IMR-90 (cell line): ENCODE results near the gene CCDC148. TPM values are rescaled to one million over a fixed set of nuclear protein-coding genes. Genes with fewer than 3 reads are reported as not detected.

Experiments used
- ATAC-seq: fragments of 200-7000 bp; cut with Tn5 transposase; 2 replicates; pipeline ENCODE4 v1.9.1; 2020; ENCODE audit warnings: low read depth, mild to moderate bottlenecking, moderate library complexity
- BruUV-seq: library from RNA; stranded (reverse); fragments of 400-500 nt; replicated peaks from 2 replicates; lab custom pipeline; 2021; lab: Mats Ljungman, UMichigan
- CTCF ChIA-PET: fragments of 300-600 bp; formaldehyde crosslinking; extraction: SDS; loops from one replicate; lab custom pipeline; 2021; ENCODE audit warnings: antibody characterized with exemption; lab: Yijun Ruan, JAX
- POLR2A ChIA-PET: fragments of 300-600 bp; sonication (Branson Sonifier 250); formaldehyde crosslinking; loops from one replicate; lab custom pipeline; 2022; ENCODE audit warnings: antibody characterized with exemption; ENCODE audit not compliant: unreplicated experiment; lab: Charles Lee
- DNase-seq: peaks from one replicate; pipeline ENCODE4 v3.0.0; 2013
- H2AFZ ChIP-seq: replicated peaks from 2 replicates; pipeline ENCODE3; 2013; ENCODE audit warnings: low read length, mild to moderate bottlenecking; ENCODE audit not compliant: poor library complexity
- H2AK5ac ChIP-seq: 2 replicates; pipeline ENCODE4 v1.6.1; 2013; ENCODE audit warnings: low read depth, low read length, inconsistent platforms
- H2AK9ac ChIP-seq: replicated peaks from 2 replicates; pipeline ENCODE3; 2013; ENCODE audit warnings: mild to moderate bottlenecking, low read depth, low read length, moderate library complexity; ENCODE audit not compliant: poor library complexity
- H2BK120ac ChIP-seq: 2 replicates; pipeline ENCODE4 v1.6.1; 2013; ENCODE audit warnings: low read depth, low read length, inconsistent platforms
- H2BK15ac ChIP-seq: 3 replicates; pipeline ENCODE4 v1.6.1; 2013; ENCODE audit warnings: low read depth, low read length, inconsistent platforms
- H2BK20ac ChIP-seq: 2 replicates; pipeline ENCODE4 v1.6.1; 2013; ENCODE audit warnings: low read depth, mild to moderate bottlenecking, inconsistent platforms, low read length, moderate library complexity
- H2BK5ac ChIP-seq: 2 replicates; pipeline ENCODE4 v1.6.1; 2013; ENCODE audit warnings: mild to moderate bottlenecking, low read depth, low read length, inconsistent platforms; ENCODE audit not compliant: poor library complexity, severe bottlenecking
- H3K14ac ChIP-seq: replicated peaks from 2 replicates; pipeline ENCODE4 v1.6.1; 2013; ENCODE audit warnings: low read depth, low read length, inconsistent platforms
- H3K18ac ChIP-seq: 2 replicates; pipeline ENCODE4 v1.6.1; 2013; ENCODE audit warnings: low read depth, low read length, control low read depth
- H3K23ac ChIP-seq: 2 replicates; pipeline ENCODE4 v1.6.1; 2013; ENCODE audit warnings: low read depth, low read length, inconsistent platforms
- H3K27ac ChIP-seq: 2 replicates; pipeline ENCODE4 v1.5.1; 2013; ENCODE audit warnings: mild to moderate bottlenecking, control low read depth, low read length; ENCODE audit not compliant: insufficient read depth
- H3K27me3 ChIP-seq: 2 replicates; pipeline ENCODE4 v1.6.1; 2013; ENCODE audit warnings: low read length; ENCODE audit not compliant: control insufficient read depth, insufficient read depth
- H3K36me3 ChIP-seq: 2 replicates; pipeline ENCODE4 v1.6.1; 2013; ENCODE audit warnings: low read length, mixed read lengths; ENCODE audit not compliant: control insufficient read depth, insufficient read depth
- H3K4ac ChIP-seq: 2 replicates; pipeline ENCODE4 v1.6.1; 2013; ENCODE audit warnings: low read depth, low read length, inconsistent platforms
- H3K4me1 ChIP-seq: 2 replicates; pipeline ENCODE4 v1.6.1; 2013; ENCODE audit warnings: low read length, mixed read lengths; ENCODE audit not compliant: control insufficient read depth, insufficient read depth
- H3K4me2 ChIP-seq: 2 replicates; pipeline ENCODE4 v1.6.1; 2013; ENCODE audit warnings: low read depth, mild to moderate bottlenecking, control low read depth, low read length, moderate library complexity
- H3K4me3 ChIP-seq: 2 replicates; pipeline ENCODE4 v1.5.1; 2013; ENCODE audit warnings: low read depth, mild to moderate bottlenecking, control low read depth, low read length, moderate library complexity; ENCODE audit not compliant: insufficient read depth
- H3K56ac ChIP-seq: 2 replicates; pipeline ENCODE4 v1.6.1; 2013; ENCODE audit warnings: low read length, inconsistent platforms; ENCODE audit not compliant: insufficient read depth; ENCODE audit errors: extremely low read depth
- H3K79me1 ChIP-seq, 2 experiments: 2 replicates each; pipeline ENCODE4 v1.6.1; 2013; ENCODE audit warnings: low read length in 2 of 2, inconsistent platforms in 1 of 2, low read depth in 1 of 2
- H3K9ac ChIP-seq: 2 replicates; pipeline ENCODE4 v1.6.1; 2013; ENCODE audit warnings: low read depth, low read length, control low read depth
- H3K9me1 ChIP-seq: 2 replicates; pipeline ENCODE4 v1.6.1; 2013; ENCODE audit warnings: low read length, inconsistent platforms; ENCODE audit not compliant: insufficient read depth
- H3K9me3 ChIP-seq: 2 replicates; pipeline ENCODE4 v1.6.1; 2013; ENCODE audit warnings: low read length; ENCODE audit not compliant: control insufficient read depth, insufficient read depth
- H4K20me1 ChIP-seq: 2 replicates; pipeline ENCODE4 v1.6.1; 2013; ENCODE audit warnings: low read length, inconsistent platforms; ENCODE audit not compliant: insufficient read depth
- H4K5ac ChIP-seq: 2 replicates; pipeline ENCODE4 v1.6.1; 2013; ENCODE audit warnings: mild to moderate bottlenecking, low read depth, low read length, control low read depth
- H4K8ac ChIP-seq, 2 experiments: 2 replicates each; pipeline ENCODE4 v1.6.1; 2013; ENCODE audit warnings: low read depth in 2 of 2, low read length in 2 of 2, control low read depth in 1 of 2, inconsistent platforms in 1 of 2
- H4K91ac ChIP-seq: 2 replicates; pipeline ENCODE4 v1.6.1; 2013; ENCODE audit warnings: low read depth, low read length, inconsistent platforms; ENCODE audit not compliant: insufficient read depth
- BHLHE40 ChIP-seq: fragments of 150-350 bp; IDR thresholded peaks from 2 replicates; pipeline ENCODE4 v1.6.1; 2016; ENCODE audit warnings: mild to moderate bottlenecking, low read depth, low read length
- CEBPB ChIP-seq: IDR thresholded peaks from 2 replicates; pipeline ENCODE4 v1.6.1; 2012; ENCODE audit warnings: low read depth, low read length, improper control_type of control experiment
- CHD1 ChIP-seq: IDR thresholded peaks from 2 replicates; pipeline ENCODE4 v1.6.1; 2012; ENCODE audit warnings: low read depth, low read length, improper control_type of control experiment
- CTCF ChIP-seq: conservative IDR thresholded peaks from 2 replicates; pipeline ENCODE4 v1.5.1; 2012; ENCODE audit warnings: mild to moderate bottlenecking, low read depth, low read length, improper control_type of control experiment
- ELK1 ChIP-seq: fragments of 150-350 bp; IDR thresholded peaks from 2 replicates; pipeline ENCODE4 v1.6.1; 2016; ENCODE audit warnings: low read depth, mild to moderate bottlenecking, low read length, moderate library complexity, borderline replicate concordance
- SMC3 ChIP-seq: fragments of 150-350 bp; IDR thresholded peaks from 2 replicates; pipeline ENCODE4 v1.6.1; 2016; ENCODE audit warnings: low read depth, mild to moderate bottlenecking, antibody characterized with exemption, low read length, moderate library complexity
- USF2 ChIP-seq: fragments of 150-350 bp; IDR thresholded peaks from 2 replicates; pipeline ENCODE4 v1.6.1; 2017; ENCODE audit warnings: mild to moderate bottlenecking, antibody characterized with exemption, low read length, low read depth
- WGBS, 2 experiments: methylation state at CpG; one replicate each; pipeline versions ENCODE4 v1.1.5 to v1.1.7; 2013; ENCODE audit warnings: missing lambda C conversion rate in 2 of 2; ENCODE audit not compliant: insufficient read length in 1 of 2; ENCODE audit errors: extremely low coverage in 2 of 2; 5-methylcytosine and 5-hydroxymethylcytosine counted together
- dilution Hi-C: fragments of 300-500 bp; cut with HindIII; formaldehyde crosslinking; loops from one replicate; pipeline ENCODE4 v1.14.3; 2018; ENCODE audit warnings: low sequenced_read_pairs; ENCODE audit not compliant: unreplicated experiment
- in situ Hi-C: fragments of 300-500 bp; cut with MboI; formaldehyde crosslinking; loops from 3 replicates; pipeline ENCODE4 v1.14.3; 2019; ENCODE audit warnings: low sequenced_read_pairs, inconsistent platforms, mixed read lengths
- intact Hi-C: fragments of 100-400 bp; cut with micrococcal nuclease; formaldehyde crosslinking; loops from 2 replicates; pipeline ENCODE4 v1.10.0; 2022
- polyA plus RNA-seq, 3 experiments: library from polyadenylated mRNA; depleted of rRNA; stranded (reverse); fragments of >200 nt; gene quantifications; 2 replicates each; pipeline ENCODE4 v1.2.3, GENCODE V29; 2012; ENCODE audit warnings: low replicate concordance in 1 of 3
- total RNA-seq: library from RNA; depleted of rRNA; stranded (reverse); fragments of >200 nt; gene quantifications from 2 replicates; pipeline ENCODE4 v1.2.3, GENCODE V29; 2012

The CCDC148 gene
- total and polyA plus RNA-seq, 2 of the 4 experiments (the other 2 are of a cell fraction), result 0.18 to 0.31 TPM

- intact Hi-C loops, result no loop called here
Observed at GRCh38 chr2:158269143-158269542, 187.4 kb downstream of the CCDC148 start.

More at GRCh38 chr2:158269143-158269542, 187.4 kb downstream of the CCDC148 start:
- H3K4ac ChIP-seq, result no peak overlapping the region
- no peak overlapping the region for H3K4me2 ChIP-seq
- no peak overlapping the region for H3K18ac ChIP-seq
- H3K23ac ChIP-seq, result no peak overlapping the region
- no peaks in the 10 kb centered on the region for H3K79me1 ChIP-seq
- H2BK120ac ChIP-seq, result no peak overlapping the region
- H4K5ac ChIP-seq, result no peak overlapping the region
- no peak overlapping the region for H2BK20ac ChIP-seq
- H2BK5ac ChIP-seq, result no peak overlapping the region
- H2AFZ ChIP-seq, result no peak overlapping the region
- no peaks in the 10 kb centered on the region for H3K4me1 ChIP-seq
- H3K56ac ChIP-seq, result no peak overlapping the region
- 83% methylated on average over 2 of the region's 2 CpGs; no CpG with 5 or more reads in 1 of the 2 experiments for WGBS, 2 experiments
- H4K91ac ChIP-seq, result no peak overlapping the region
- no peaks in the 10 kb centered on the region for H3K36me3 ChIP-seq
- no peak for DNase-seq
- H3K14ac ChIP-seq, result no peak overlapping the region
- dilution Hi-C loops (no loop called here), in situ Hi-C loops (no loop called here)
- BruUV-seq, result no TSS peak
- no peaks in the 10 kb centered on the region for H3K9me3 ChIP-seq
- no peak overlapping the region for H3K27ac ChIP-seq
- no peak overlapping the region for H4K8ac ChIP-seq
- CTCF ChIA-PET, result no interaction called here
- no peak overlapping the region for H3K9ac ChIP-seq
- no peak overlapping the region for H2AK5ac ChIP-seq
- H3K4me3 ChIP-seq, result no peak overlapping the region
- H3K9me1 ChIP-seq, result no peaks in the 10 kb centered on the region
- TF ChIP-seq USF2 (no peak), CHD1 (no peak), SMC3 (no peak), CTCF (no peak), ELK1 (no peak), CEBPB (no peak), BHLHE40 (no peak)
- H2BK15ac ChIP-seq, result no peak overlapping the region
- no peaks in the 10 kb centered on the region for H4K20me1 ChIP-seq
- no peak overlapping the region for H2AK9ac ChIP-seq
- H3K27me3 ChIP-seq, result no peaks in the 10 kb centered on the region
- ATAC-seq, result no peak
- POLR2A ChIA-PET, result no interaction called here
